ENCODE results near the gene PCDHGA8.

DNA sequence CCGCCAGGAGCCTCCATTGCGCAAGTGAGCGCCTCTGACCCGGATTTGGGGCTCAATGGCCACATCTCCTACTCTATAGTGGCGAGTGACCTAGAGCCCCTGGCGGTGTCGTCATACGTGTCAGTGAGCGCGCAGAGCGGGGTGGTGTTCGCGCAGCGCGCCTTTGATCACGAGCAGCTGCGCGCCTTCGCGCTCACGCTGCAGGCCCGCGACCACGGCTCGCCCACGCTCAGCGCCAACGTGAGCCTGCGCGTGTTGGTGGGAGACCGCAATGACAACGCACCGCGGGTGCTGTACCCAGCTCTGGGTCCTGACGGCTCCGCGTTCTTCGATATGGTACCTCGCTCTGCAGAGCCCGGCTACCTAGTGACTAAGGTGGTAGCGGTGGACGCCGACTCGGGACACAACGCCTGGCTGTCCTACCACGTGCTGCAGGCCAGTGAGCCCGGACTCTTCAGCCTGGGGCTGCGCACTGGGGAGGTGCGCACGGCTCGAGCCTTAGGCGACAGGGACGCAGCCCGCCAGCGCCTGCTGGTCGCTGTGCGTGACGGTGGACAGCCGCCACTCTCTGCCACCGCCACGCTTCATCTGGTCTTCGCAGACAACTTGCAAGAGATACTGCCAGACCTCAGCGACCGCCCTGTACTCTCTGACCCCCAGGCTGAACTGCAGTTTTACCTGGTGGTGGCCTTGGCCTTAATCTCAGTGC lies 17.3 kb downstream of the PCDHGA8 start:
- TF ChIP-seq, protein P1, sequence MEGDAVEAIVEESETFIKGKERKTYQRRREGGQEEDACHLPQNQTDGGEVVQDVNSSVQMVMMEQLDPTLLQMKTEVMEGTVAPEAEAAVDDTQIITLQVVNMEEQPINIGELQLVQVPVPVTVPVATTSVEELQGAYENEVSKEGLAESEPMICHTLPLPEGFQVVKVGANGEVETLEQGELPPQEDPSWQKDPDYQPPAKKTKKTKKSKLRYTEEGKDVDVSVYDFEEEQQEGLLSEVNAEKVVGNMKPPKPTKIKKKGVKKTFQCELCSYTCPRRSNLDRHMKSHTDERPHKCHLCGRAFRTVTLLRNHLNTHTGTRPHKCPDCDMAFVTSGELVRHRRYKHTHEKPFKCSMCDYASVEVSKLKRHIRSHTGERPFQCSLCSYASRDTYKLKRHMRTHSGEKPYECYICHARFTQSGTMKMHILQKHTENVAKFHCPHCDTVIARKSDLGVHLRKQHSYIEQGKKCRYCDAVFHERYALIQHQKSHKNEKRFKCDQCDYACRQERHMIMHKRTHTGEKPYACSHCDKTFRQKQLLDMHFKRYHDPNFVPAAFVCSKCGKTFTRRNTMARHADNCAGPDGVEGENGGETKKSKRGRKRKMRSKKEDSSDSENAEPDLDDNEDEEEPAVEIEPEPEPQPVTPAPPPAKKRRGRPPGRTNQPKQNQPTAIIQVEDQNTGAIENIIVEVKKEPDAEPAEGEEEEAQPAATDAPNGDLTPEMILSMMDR (IDR thresholded peaks at IDR 0.05): no peak
- TF ChIP-seq POLR2A (IDR thresholded peaks at IDR 0.05): no peak
